ENCODE results near the gene GFOD2. TPM values are rescaled to one million over a fixed set of nuclear protein-coding genes. Genes with fewer than 3 reads are reported as not detected.

Gene GFOD2
- total and polyA plus RNA-seq, 2 of the 13 experiments (the other 11 are each of a cell fraction or from before 2014, with no cell fraction given), result 11.1 to 17.2 TPM

DNA sequence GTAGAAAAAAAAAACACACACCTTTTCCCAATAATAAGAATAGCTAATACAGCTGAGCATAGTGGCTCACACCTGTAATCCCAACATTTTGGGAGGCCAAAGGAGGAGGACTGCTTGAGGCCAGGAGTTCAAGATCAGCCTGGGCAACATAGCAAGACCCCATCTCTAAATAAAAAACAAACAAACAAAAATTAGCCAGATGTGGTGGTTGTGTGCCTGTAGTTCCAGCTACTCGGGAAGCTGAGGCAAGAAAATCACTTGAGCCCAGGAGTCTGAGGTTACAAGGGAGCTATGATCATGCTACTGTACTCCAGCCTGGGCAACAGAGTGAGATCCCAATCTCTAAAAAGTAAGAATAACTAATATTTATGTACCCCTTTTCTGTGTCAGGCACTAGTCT is 42.8 kb upstream of the GFOD2 start:
- H2AFZ ChIP-seq (ENCODE audit: low read length), result no peak overlapping the region
- no peak overlapping the region for H3K27ac ChIP-seq (ENCODE audit: extremely low read length, insufficient read depth, low read length)
- H3K4me1 ChIP-seq (ENCODE audit: insufficient read depth, low read length), result no peaks in the 10 kb centered on the region
- DNase-seq (ENCODE audit: low spot score), result no peak
- no TSS peak for BruUV-seq (replicated peaks)
- intact Hi-C loops (cut with micrococcal nuclease; ENCODE audit: unreplicated experiment) (no loop called here), in situ Hi-C loops (cut with HindIII; ENCODE audit: extremely low pct_ligation_motif_present, low pct_unique_long_range_greater_than_20kb) (no loop called here)
- no peaks in the 10 kb centered on the region for H3K27me3 ChIP-seq (ENCODE audit: control insufficient read depth in 1 of 2, insufficient read depth in 2 of 2, low read length in 2 of 2)
- 100% methylated on average over 1 of the region's 1 CpG for WGBS (ENCODE audit: low lambda C conversion rate)
- H3K36me3 ChIP-seq (replicated peaks in 1 of 2; ENCODE audit: control insufficient read depth in 1 of 2, insufficient read depth in 2 of 2, low read length in 2 of 2), result peaks cover 8 to 42% of the 10 kb centered on the region in 2 experiments; a peak in 4 of 5 replicates
- H3K9me3 ChIP-seq (ENCODE audit: low read length), result no peaks in the 10 kb centered on the region
- TF ChIP-seq MTF1 (CRISPR knock-in tag; IDR thresholded peaks at IDR 0.05), result no peak
- TF ChIP-seq ZNF121 (CRISPR knock-in tag; IDR thresholded peaks at IDR 0.05), result peak; percentile 89
- H3K4me2 ChIP-seq (ENCODE audit: low read depth, low read length), result no peak overlapping the region
- H3K79me2 ChIP-seq (ENCODE audit: insufficient read depth, low read length), result no peaks in the 10 kb centered on the region
- peaks cover 5% of the 10 kb centered on the region; the same call in 1 of the 2 replicates for H4K20me1 ChIP-seq (ENCODE audit: insufficient read depth, low read length)
- no peak for ATAC-seq
- POLR2A ChIA-PET, result no interaction called here
- H3K9ac ChIP-seq (ENCODE audit: insufficient read depth, low read depth, low read length), result no peak overlapping the region
- H3K4me3 ChIP-seq (replicated peaks in 1 of 3; ENCODE audit: insufficient read depth in 1 of 3, low read depth in 2 of 3, low read length in 3 of 3), result no peak overlapping the region
- CTCF ChIA-PET (ENCODE audit: low intra/inter-chr PET ratio, low total read pairs), result no interaction called here
- FAIRE-seq, result no peak

DNA sequence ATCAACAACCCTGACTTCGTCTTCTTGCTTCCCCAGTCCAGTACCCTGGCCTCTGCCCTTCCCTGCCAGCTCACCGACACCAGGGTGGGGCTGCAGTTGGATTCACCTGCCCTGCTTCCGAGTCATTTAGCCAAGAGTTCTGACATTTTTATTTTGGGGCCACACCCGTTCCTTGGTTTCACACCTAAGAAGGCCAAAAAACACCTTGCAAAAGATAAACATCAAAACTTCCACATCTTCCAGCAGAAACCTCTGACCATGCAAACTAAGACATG is 41.8 kb upstream of the GFOD2 start:
- DNase-seq (ENCODE audit: low spot score) (no peak), FAIRE-seq (no peak), ATAC-seq (no peak)
- no peaks in the 10 kb centered on the region for H3K27me3 ChIP-seq (ENCODE audit: control insufficient read depth in 1 of 2, insufficient read depth in 2 of 2, low read length in 2 of 2)
- no peaks in the 10 kb centered on the region for H3K79me2 ChIP-seq (ENCODE audit: insufficient read depth, low read length)
- H3K9me3 ChIP-seq (ENCODE audit: low read length), result no peaks in the 10 kb centered on the region
- no peak overlapping the region for H3K9ac ChIP-seq (ENCODE audit: insufficient read depth, low read depth, low read length)
- peaks cover 8 to 35% of the 10 kb centered on the region in 2 experiments; a peak in 4 of 5 replicates for H3K36me3 ChIP-seq (replicated peaks in 1 of 2; ENCODE audit: control insufficient read depth in 1 of 2, insufficient read depth in 2 of 2, low read length in 2 of 2)
- intact Hi-C loops (cut with micrococcal nuclease; ENCODE audit: unreplicated experiment), result no loop called here
- in situ Hi-C loops (cut with HindIII; ENCODE audit: extremely low pct_ligation_motif_present, low pct_unique_long_range_greater_than_20kb), result no loop called here
- no peak overlapping the region for H3K27ac ChIP-seq (ENCODE audit: extremely low read length, insufficient read depth, low read length)
- no peak overlapping the region for H3K4me2 ChIP-seq (ENCODE audit: low read depth, low read length)
- TF ChIP-seq XRCC5 (optimal IDR thresholded peaks at IDR 0.05; ENCODE audit: low read length), result no peak
- TF ChIP-seq, protein P1, sequence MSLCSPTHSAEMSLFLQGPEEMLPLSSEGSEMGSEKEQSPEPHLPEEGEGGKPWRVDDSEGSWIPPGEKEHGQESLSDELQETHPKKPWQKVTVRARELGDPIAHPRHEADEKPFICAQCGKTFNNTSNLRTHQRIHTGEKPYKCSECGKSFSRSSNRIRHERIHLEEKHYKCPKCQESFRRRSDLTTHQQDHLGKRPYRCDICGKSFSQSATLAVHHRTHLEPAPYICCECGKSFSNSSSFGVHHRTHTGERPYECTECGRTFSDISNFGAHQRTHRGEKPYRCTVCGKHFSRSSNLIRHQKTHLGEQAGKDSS (CRISPR knock-in tag; IDR thresholded peaks at IDR 0.05; ENCODE audit: borderline replicate concordance, low read depth), result no peak
- TF ChIP-seq SKI (IDR thresholded peaks at IDR 0.05; ENCODE audit: partially characterized antibody), result no peak
- TF ChIP-seq ZC3H13 (CRISPR knock-in tag; IDR thresholded peaks at IDR 0.05), result no peak
- no peak for TF ChIP-seq ZNF737 (CRISPR knock-in tag; IDR thresholded peaks at IDR 0.05; ENCODE audit: borderline replicate concordance)
- H3K4me3 ChIP-seq (replicated peaks in 1 of 3; ENCODE audit: insufficient read depth in 1 of 3, low read depth in 2 of 3, low read length in 3 of 3), result no peak overlapping the region
- H4K20me1 ChIP-seq (ENCODE audit: insufficient read depth, low read length), result 0 out of 2 replicates have a peak, but pooled peaks cover 5% of the 10 kb centered on the region
- WGBS (ENCODE audit: low lambda C conversion rate), result 94% methylated on average over 4 of the region's 4 CpGs
- H2AFZ ChIP-seq (ENCODE audit: low read length), result no peak overlapping the region
- CTCF ChIA-PET (ENCODE audit: low intra/inter-chr PET ratio, low total read pairs), result no interaction called here
- POLR2A ChIA-PET, result no interaction called here
- no TSS peak for BruUV-seq (replicated peaks)
- no peaks in the 10 kb centered on the region for H3K4me1 ChIP-seq (ENCODE audit: insufficient read depth, low read length)
